D721Med (cell line): Measurements from ENCODE around the gene FCER2.
A peak's percentile ranks its signal among the peaks of the same experiment; 100 is the strongest.

Source experiments
- DNase-seq: peaks from one replicate; pipeline ENCODE4 v3.0.0; 2011; ENCODE audit warnings: low spot score; ENCODE audit not compliant: insufficient read length
- FAIRE-seq: peaks from 2 replicates; lab custom pipeline; 2011; peaks lifted over from hg19 to GRCh38; lab: Jason Lieb, UNC
- CTCF ChIP-seq: IDR thresholded peaks from 2 replicates; pipeline ENCODE4 v1.5.1; 2012; ENCODE audit warnings: mild to moderate bottlenecking, control low read depth; ENCODE audit not compliant: insufficient read depth; ENCODE audit errors: missing control alignments

FCER2 gene

GRCh38 chr19:7678971-7679751 lies 22.8 kb downstream of the FCER2 start:
- TF ChIP-seq CTCF, result peak; percentile 64
- no peak for FAIRE-seq
- peak; percentile 59 for DNase-seq

GRCh38 chr19:7677669-7678311 lies 24.1 kb downstream of the FCER2 start:
- TF ChIP-seq CTCF, result no peak
- FAIRE-seq (no peak), DNase-seq (no peak)

- DNase-seq, result no peak
Observed at GRCh38 chr19:7676854-7677253, 25.1 kb downstream of the FCER2 start, which contains the start of gene MCEMP1. TSS of gene MCEMP1 (plus strand) at chr19:7677090. CDS start at chr19:7677121, 31 bp downstream.

GRCh38 chr19:7676376-7676775 lies 25.6 kb downstream of the FCER2 start:
- DNase-seq (no peak), FAIRE-seq (no peak)
- TF ChIP-seq CTCF, result no peak

More at GRCh38 chr19:7676854-7677253, 25.1 kb downstream of the FCER2 start, which contains the start of gene MCEMP1:
- no peak for FAIRE-seq
- TF ChIP-seq CTCF, result no peak

- no peak for FAIRE-seq
- no peak for TF ChIP-seq CTCF
- DNase-seq, result no peak
Observed at GRCh38 chr19:7674010-7675005, 27.6 kb downstream of the FCER2 start.

GRCh38 chr19:7672522-7672921 lies 29.4 kb downstream of the FCER2 start:
- DNase-seq (no peak), FAIRE-seq (no peak)
- TF ChIP-seq CTCF, result no peak
